Stimulated activated naive CD8-positive, alpha-beta T cell treated with anti-CD3 and anti-CD28 coated beads, Interleukin-15, amount 100 ng/mL, for 72 hours (primary cell): ENCODE measurements around the gene CROCC.
"Not testable (repeated sequence)": the region's sequence is repeated elsewhere in the genome, so short reads cannot be mapped to it uniquely, and the experiment has no call there.

Experiments used
- ATAC-seq: fragments of 150-1000 bp; cut with Tn5 transposase; 2 replicates; pipeline ENCODE4 v1.10.0; 2021; ENCODE audit warnings: mild to moderate bottlenecking, moderate library complexity
- DNase-seq, 2 donors: peaks; one replicate each; pipeline ENCODE4 v3.0.0; 2021 to 2022
- H3K27ac Mint-ChIP-seq, 2 donors: one replicate each; pipeline ENCODE4 v1.8.0; 2022; ENCODE audit warnings: mild to moderate bottlenecking in 2 of 2, mixed read lengths in 2 of 2, moderate library complexity in 2 of 2
- H3K27me3 Mint-ChIP-seq: one replicate; pipeline ENCODE4 v1.8.0; 2022; ENCODE audit warnings: mixed read lengths
- H3K4me1 Mint-ChIP-seq: one replicate; pipeline ENCODE4 v1.8.0; 2022; ENCODE audit warnings: mild to moderate bottlenecking, mixed read lengths
- H3K4me3 Mint-ChIP-seq, 2 donors: one replicate each; pipeline ENCODE4 v1.8.0; 2022; ENCODE audit warnings: mild to moderate bottlenecking in 2 of 2, mixed read lengths in 2 of 2, moderate library complexity in 1 of 2
- H3K9me3 Mint-ChIP-seq, 2 donors: one replicate each; pipeline ENCODE4 v1.8.0; 2022; ENCODE audit warnings: mixed read lengths in 2 of 2

Gene CROCC

GRCh38 chr1:16920951-16921350, 780 bp upstream of the CROCC start:
- H3K4me3 Mint-ChIP-seq, result peak overlapping the region in 1 of 2 donors; percentile 94
- DNase-seq, result no peak
- H3K27me3 Mint-ChIP-seq, result no peaks in the 10 kb centered on the region
- no peaks in the 10 kb centered on the region for H3K9me3 Mint-ChIP-seq
- H3K4me1 Mint-ChIP-seq, result peaks cover 66% of the 10 kb centered on the region
- no peak overlapping the region for H3K27ac Mint-ChIP-seq
- no peak for ATAC-seq

GRCh38 chr1:16922466-16922865, 735 bp downstream of the CROCC start:
- no peaks in the 10 kb centered on the region for H3K27me3 Mint-ChIP-seq
- DNase-seq, result no peak
- H3K9me3 Mint-ChIP-seq, result no peaks in the 10 kb centered on the region

GRCh38 chr1:16922885-16923431, 1.2 kb downstream of the CROCC start:
- Mint-ChIP-seq H3K4me1 (peaks cover 82% of the 10 kb centered on the region), H3K27ac (peak overlapping the region; percentile 50 to 80), H3K4me3 (peak overlapping the region in 1 of 2 donors; percentile 94), H3K27me3 (no peaks in the 10 kb centered on the region), H3K9me3 (no peaks in the 10 kb centered on the region)
- DNase-seq, result no peak
- ATAC-seq, result no peak

More at GRCh38 chr1:16922466-16922865, 735 bp downstream of the CROCC start:
- Mint-ChIP-seq H3K27ac (peak overlapping the region; percentile 50 to 88), H3K4me3 (peak overlapping the region; percentile 84 to 94), H3K4me1 (peaks cover 77% of the 10 kb centered on the region)
- ATAC-seq, result no peak

GRCh38 chr1:16924216-16924918, 2.6 kb downstream of the CROCC start:
- H3K4me3 Mint-ChIP-seq, result no peak overlapping the region

GRCh38 chr1:16924919-16925477, 3.3 kb downstream of the CROCC start:
- no peaks in the 10 kb centered on the region for H3K27me3 Mint-ChIP-seq
- no peak overlapping the region for H3K4me3 Mint-ChIP-seq
- H3K4me1 Mint-ChIP-seq, result peaks cover 74% of the 10 kb centered on the region
- peak overlapping the region; percentile 44 to 68 for H3K27ac Mint-ChIP-seq
- no peaks in the 10 kb centered on the region for H3K9me3 Mint-ChIP-seq
- ATAC-seq (no peak), DNase-seq (no peak)

More at GRCh38 chr1:16924216-16924918, 2.6 kb downstream of the CROCC start:
- no peaks in the 10 kb centered on the region for H3K9me3 Mint-ChIP-seq
- peaks cover 74% of the 10 kb centered on the region for H3K4me1 Mint-ChIP-seq
- no peak for ATAC-seq
- H3K27me3 Mint-ChIP-seq, result no peaks in the 10 kb centered on the region
- H3K27ac Mint-ChIP-seq, result no peak overlapping the region
- DNase-seq, result no peak

GRCh38 chr1:16925635-16926490, 4.1 kb downstream of the CROCC start:
- Mint-ChIP-seq H3K9me3 (no peaks in the 10 kb centered on the region), H3K27ac (peak overlapping the region; percentile 44 to 84), H3K4me3 (no peak overlapping the region), H3K4me1 (peaks cover 73% of the 10 kb centered on the region), H3K27me3 (no peaks in the 10 kb centered on the region)
- no peak for ATAC-seq
- no peak for DNase-seq

- no peaks in the 10 kb centered on the region for H3K9me3 Mint-ChIP-seq
- DNase-seq, result no peak
- H3K27ac Mint-ChIP-seq, result peak overlapping the region; percentile 17 to 84
- no peak for ATAC-seq
- H3K4me3 Mint-ChIP-seq, result no peak overlapping the region
- no peaks in the 10 kb centered on the region for H3K27me3 Mint-ChIP-seq
- H3K4me1 Mint-ChIP-seq, result peaks cover 66% of the 10 kb centered on the region
Measured at GRCh38 chr1:16926491-16927073, 4.9 kb downstream of the CROCC start.

- Mint-ChIP-seq H3K27ac (peak overlapping the region in 1 of 2 donors; percentile 84), H3K4me1 (peaks cover 59% of the 10 kb centered on the region), H3K4me3 (peak overlapping the region in 1 of 2 donors; percentile 15), H3K27me3 (no peaks in the 10 kb centered on the region), H3K9me3 (no peaks in the 10 kb centered on the region)
- ATAC-seq (no peak), DNase-seq (no peak)
Measured at GRCh38 chr1:16927256-16927655, 5.5 kb downstream of the CROCC start.

- DNase-seq, result no peak
- no peak overlapping the region for H3K27ac Mint-ChIP-seq
- no peaks in the 10 kb centered on the region for H3K27me3 Mint-ChIP-seq
- H3K4me3 Mint-ChIP-seq, result peak overlapping the region in 1 of 2 donors; percentile 15
- peak; percentile 49 for ATAC-seq
- H3K9me3 Mint-ChIP-seq, result no peaks in the 10 kb centered on the region
- peaks cover 53% of the 10 kb centered on the region for H3K4me1 Mint-ChIP-seq
Measured at GRCh38 chr1:16927711-16928485, 6.2 kb downstream of the CROCC start.

GRCh38 chr1:16929146-16930041, 7.7 kb downstream of the CROCC start:
- peaks cover 40% of the 10 kb centered on the region for H3K4me1 Mint-ChIP-seq
- ATAC-seq, H3K27ac Mint-ChIP-seq, H3K4me3 Mint-ChIP-seq, H3K27me3 Mint-ChIP-seq, DNase-seq, H3K9me3 Mint-ChIP-seq: not testable (repeated sequence)

GRCh38 chr1:16931206-16931934, 9.6 kb downstream of the CROCC start:
- H3K4me3 Mint-ChIP-seq, ATAC-seq, H3K9me3 Mint-ChIP-seq, H3K27ac Mint-ChIP-seq, DNase-seq, H3K27me3 Mint-ChIP-seq: not testable (repeated sequence)
- H3K4me1 Mint-ChIP-seq, result peaks cover 20% of the 10 kb centered on the region

GRCh38 chr1:16933945-16934344, 12.2 kb downstream of the CROCC start:
- not testable (repeated sequence) for H3K4me1 Mint-ChIP-seq, H3K9me3 Mint-ChIP-seq, ATAC-seq, H3K27me3 Mint-ChIP-seq, H3K4me3 Mint-ChIP-seq, DNase-seq, H3K27ac Mint-ChIP-seq

- not testable (repeated sequence) for DNase-seq, H3K9me3 Mint-ChIP-seq, H3K4me1 Mint-ChIP-seq, H3K4me3 Mint-ChIP-seq, H3K27me3 Mint-ChIP-seq, ATAC-seq, H3K27ac Mint-ChIP-seq
Measured at GRCh38 chr1:16936580-16936979, 14.8 kb downstream of the CROCC start.
